C4-2B (cell line): ENCODE results near the gene THAP6.

Experiments
- ZFX ChIP-seq: fragments of 450-650 bp; IDR thresholded peaks from 2 replicates; pipeline ENCODE4 v1.6.1; 2017
- TF ChIP-seq, protein P1 (sequence below): fragments of 450-650 bp; conservative IDR thresholded peaks from 2 replicates; pipeline ENCODE4 v1.5.1; 2017; ENCODE audit warnings: mild to moderate bottlenecking

DNA sequence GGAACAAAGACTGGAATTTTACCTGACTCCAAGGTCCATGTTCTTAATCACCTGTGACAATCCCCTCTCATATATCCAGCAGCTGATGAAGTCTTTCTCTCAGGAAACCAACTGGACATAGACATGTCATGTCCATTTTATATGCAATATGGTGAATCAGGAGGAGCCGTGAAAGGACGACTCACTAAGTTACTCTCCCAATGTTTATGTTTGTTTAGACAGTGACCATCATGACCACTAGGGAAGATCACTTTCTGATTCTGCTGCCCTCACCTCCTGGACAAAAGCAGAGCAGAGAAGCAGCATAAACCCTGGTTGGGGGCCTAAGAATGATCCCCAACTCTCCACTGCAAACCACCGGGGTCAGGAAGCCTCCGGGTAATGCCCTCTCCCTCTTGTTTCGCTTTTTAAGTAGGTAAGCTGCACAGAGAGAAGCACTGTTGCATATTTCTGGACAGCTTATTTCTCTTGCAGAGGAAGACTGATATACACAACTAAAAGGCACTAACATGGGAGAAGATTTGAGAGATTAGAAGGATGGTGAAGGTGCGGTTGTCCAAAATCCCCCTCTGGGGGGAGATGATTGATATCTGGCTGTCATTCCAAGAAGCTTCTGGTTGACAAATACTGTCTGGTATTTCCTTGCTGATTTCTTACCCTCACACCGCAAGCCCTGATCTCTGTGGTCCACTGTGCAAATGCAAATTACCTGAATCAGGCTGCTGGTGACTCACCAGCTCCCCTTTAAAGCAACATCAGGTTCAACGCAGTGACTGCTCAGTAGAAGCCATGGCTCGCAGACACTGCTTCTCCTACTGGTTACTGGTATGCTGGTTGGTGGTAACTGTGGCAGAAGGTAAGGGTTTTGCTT lies 41.3 kb downstream of the THAP6 start, which contains the start of gene ODAPH:
- TF ChIP-seq, protein P1, sequence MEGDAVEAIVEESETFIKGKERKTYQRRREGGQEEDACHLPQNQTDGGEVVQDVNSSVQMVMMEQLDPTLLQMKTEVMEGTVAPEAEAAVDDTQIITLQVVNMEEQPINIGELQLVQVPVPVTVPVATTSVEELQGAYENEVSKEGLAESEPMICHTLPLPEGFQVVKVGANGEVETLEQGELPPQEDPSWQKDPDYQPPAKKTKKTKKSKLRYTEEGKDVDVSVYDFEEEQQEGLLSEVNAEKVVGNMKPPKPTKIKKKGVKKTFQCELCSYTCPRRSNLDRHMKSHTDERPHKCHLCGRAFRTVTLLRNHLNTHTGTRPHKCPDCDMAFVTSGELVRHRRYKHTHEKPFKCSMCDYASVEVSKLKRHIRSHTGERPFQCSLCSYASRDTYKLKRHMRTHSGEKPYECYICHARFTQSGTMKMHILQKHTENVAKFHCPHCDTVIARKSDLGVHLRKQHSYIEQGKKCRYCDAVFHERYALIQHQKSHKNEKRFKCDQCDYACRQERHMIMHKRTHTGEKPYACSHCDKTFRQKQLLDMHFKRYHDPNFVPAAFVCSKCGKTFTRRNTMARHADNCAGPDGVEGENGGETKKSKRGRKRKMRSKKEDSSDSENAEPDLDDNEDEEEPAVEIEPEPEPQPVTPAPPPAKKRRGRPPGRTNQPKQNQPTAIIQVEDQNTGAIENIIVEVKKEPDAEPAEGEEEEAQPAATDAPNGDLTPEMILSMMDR, result peak; percentile 35
- no peak for TF ChIP-seq ZFX
